Right lobe of liver (tissue), 6 donors: ENCODE results near the gene ALG12. TPM values are rescaled to one million over a fixed set of nuclear protein-coding genes. Genes with fewer than 3 reads are reported as not detected.

Experiments used
- ATAC-seq, 4 donors: fragments of 200-7000 bp; cut with Tn5 transposase; one replicate each; pipeline ENCODE4 v1.9.1; 2020; ENCODE audit warnings: mild to moderate bottlenecking in 4 of 4, moderate library complexity in 4 of 4
- DNase-seq, 3 donors: peaks; one replicate each; pipeline ENCODE4 v3.0.0-alpha.2; 2020
- H3K27ac ChIP-seq, 3 donors: fragments of 200-600 bp; one replicate each; pipeline ENCODE4 v1.8.0; 2022
- H3K27me3 ChIP-seq, 2 donors: fragments of 200-600 bp; one replicate each; pipeline ENCODE4 v1.8.0; 2022
- H3K36me3 ChIP-seq, 4 donors: fragments of 200-600 bp; sonication (generic) in 1 of 4; one replicate each; pipeline versions ENCODE4 v1.5.1 to v1.8.0; 2017 to 2022; ENCODE audit warnings: control low read depth in 1 of 4
- H3K4me1 ChIP-seq, 4 donors: fragments of 200-600 bp; sonication (generic) in 1 of 4; one replicate each; pipeline versions ENCODE4 v1.5.1 to v1.8.0; 2017 to 2022; ENCODE audit warnings: control low read depth in 1 of 4
- H3K4me3 ChIP-seq, 3 donors: fragments of 200-600 bp; one replicate each; pipeline ENCODE4 v1.8.0; 2022
- H3K9me3 ChIP-seq, 4 donors: fragments of 200-600 bp; sonication (generic) in 1 of 4; one replicate each; pipeline versions ENCODE4 v1.5.1 to v1.8.0; 2017 to 2022; ENCODE audit warnings: control low read depth in 1 of 4
- POLR2A ChIP-seq: fragments of 450-650 bp; IDR thresholded peaks from one replicate; pipeline ENCODE4 v1.6.1; 2017; ENCODE audit warnings: antibody characterized with exemption, mild to moderate bottlenecking
- WGBS: methylation state at CpG from one replicate; pipeline ENCODE4 v1.1.6; 2018; ENCODE audit warnings: low coverage, low lambda C conversion rate; ENCODE audit not compliant: insufficient coverage; ENCODE audit errors: missing lambda C conversion rate; 5-methylcytosine and 5-hydroxymethylcytosine counted together
- intact Hi-C, 2 donors: fragments of 100-400 bp; cut with DNase I; formaldehyde crosslinking; loops; one replicate each; pipeline versions ENCODE4 v1.11.2 to v1.14.1; 2022
- total RNA-seq, 6 experiments: library from RNA; depleted of rRNA in 2 of 6; stranded (reverse); fragments of >200 nt in 2 of 6; fragmentation: NEBNext Ultra II Directional in 3 of 6; extraction: Animal tissue kit (Norgen Biotek cat#: 25700) in 3 of 6; gene quantifications; one replicate each; pipeline versions ENCODE4 v1.1.0 to v1.2.4, GENCODE V29; 2016 to 2023
- TF ChIP-seq, protein P1 (sequence below), 4 donors: fragments of 200-600 bp in 3 of 4; fragments of 450-650 bp in 1 of 4; IDR thresholded peaks; one replicate each; pipeline versions ENCODE4 v1.5.1 to v1.8.0; 2016 to 2022; ENCODE audit warnings: antibody characterized with exemption in 4 of 4, mild to moderate bottlenecking in 2 of 4
- donor health status: DM: no; HTN: yes; CAD: no.
- donor health status: DM: no; HTN: no; CAD: no.
- donor health status: DM: no; HTN: no; CAD: no.
- donor health status: DM: no; HTN: yes; CAD: no.
- donor health status: DM: no; HTN: yes; CAD: no.

ALG12 gene
- total RNA-seq, 6 experiments from 2014 or later: 15.1 to 19.0 (median 16.6) TPM

GRCh38 chr22:49873228-49873940, 44.9 kb downstream of the ALG12 start:
- TF ChIP-seq POLR2A: no peak
- TF ChIP-seq, protein P1, sequence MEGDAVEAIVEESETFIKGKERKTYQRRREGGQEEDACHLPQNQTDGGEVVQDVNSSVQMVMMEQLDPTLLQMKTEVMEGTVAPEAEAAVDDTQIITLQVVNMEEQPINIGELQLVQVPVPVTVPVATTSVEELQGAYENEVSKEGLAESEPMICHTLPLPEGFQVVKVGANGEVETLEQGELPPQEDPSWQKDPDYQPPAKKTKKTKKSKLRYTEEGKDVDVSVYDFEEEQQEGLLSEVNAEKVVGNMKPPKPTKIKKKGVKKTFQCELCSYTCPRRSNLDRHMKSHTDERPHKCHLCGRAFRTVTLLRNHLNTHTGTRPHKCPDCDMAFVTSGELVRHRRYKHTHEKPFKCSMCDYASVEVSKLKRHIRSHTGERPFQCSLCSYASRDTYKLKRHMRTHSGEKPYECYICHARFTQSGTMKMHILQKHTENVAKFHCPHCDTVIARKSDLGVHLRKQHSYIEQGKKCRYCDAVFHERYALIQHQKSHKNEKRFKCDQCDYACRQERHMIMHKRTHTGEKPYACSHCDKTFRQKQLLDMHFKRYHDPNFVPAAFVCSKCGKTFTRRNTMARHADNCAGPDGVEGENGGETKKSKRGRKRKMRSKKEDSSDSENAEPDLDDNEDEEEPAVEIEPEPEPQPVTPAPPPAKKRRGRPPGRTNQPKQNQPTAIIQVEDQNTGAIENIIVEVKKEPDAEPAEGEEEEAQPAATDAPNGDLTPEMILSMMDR (IDR thresholded peaks at IDR 0.05): no peak
- Histone ChIP-seq H3K9me3 (no peaks in the 10 kb centered on the region), H3K4me3 (no peak overlapping the region), H3K27ac (no peak overlapping the region), H3K27me3 (no peaks in the 10 kb centered on the region), H3K36me3 (no peaks in the 10 kb centered on the region), H3K4me1 (no peaks in the 10 kb centered on the region)
- intact Hi-C loops: no loop called here
- DNase-seq (no peak), ATAC-seq (no peak)
- 91% methylated on average over 10 of the region's 16 CpGs for WGBS

- Histone ChIP-seq H3K27ac (no peak overlapping the region), H3K4me3 (no peak overlapping the region), H3K36me3 (no peaks in the 10 kb centered on the region), H3K27me3 (no peaks in the 10 kb centered on the region), H3K4me1 (peaks cover 0 to 4% (median 0%) of the 10 kb centered on the region in 4 donors), H3K9me3 (no peaks in the 10 kb centered on the region)
- TF ChIP-seq, protein P1 (IDR thresholded peaks at IDR 0.05): no peak
- no peak for TF ChIP-seq POLR2A
- intact Hi-C loops: no loop called here
- WGBS: 95% methylated on average over 7 of the region's 7 CpGs
- no peak for ATAC-seq
- DNase-seq: no peak
These were observed 45.9 kb downstream of the ALG12 start for GRCh38 chr22:49872347-49872746.

DNA sequence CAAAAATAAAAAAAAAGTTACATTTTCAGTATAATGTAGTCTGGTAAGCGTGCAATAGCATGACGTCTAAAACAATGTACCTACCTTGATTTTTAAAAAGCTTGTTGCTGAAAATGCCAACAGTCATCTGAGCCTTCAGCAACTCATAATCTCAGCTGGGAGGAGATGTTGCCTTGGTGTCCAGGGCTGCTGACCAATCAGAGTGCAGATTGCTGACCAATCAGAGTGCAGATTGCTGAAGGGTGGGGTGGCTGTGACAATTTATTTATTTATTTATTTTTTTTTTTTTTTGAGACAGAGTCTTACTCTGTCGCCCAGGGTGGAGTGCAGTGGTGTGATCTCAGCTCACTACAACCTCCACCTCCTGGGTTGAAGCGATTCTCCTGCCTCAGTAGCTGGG, 46.8 kb downstream of the ALG12 start:
- Histone ChIP-seq H3K27ac (no peak overlapping the region), H3K27me3 (no peaks in the 10 kb centered on the region), H3K36me3 (no peaks in the 10 kb centered on the region), H3K4me1 (peaks cover 0 to 7% (median under 1%) of the 10 kb centered on the region in 4 donors), H3K4me3 (no peak overlapping the region), H3K9me3 (no peaks in the 10 kb centered on the region)
- intact Hi-C loops: no loop called here
- 100% methylated on average over 4 of the region's 4 CpGs for WGBS
- ATAC-seq: no peak
- DNase-seq: no peak
- TF ChIP-seq, protein P1 (IDR thresholded peaks at IDR 0.05): no peak
- TF ChIP-seq POLR2A: no peak

GRCh38 chr22:49869845-49870712, 48.2 kb downstream of the ALG12 start:
- DNase-seq (no peak), ATAC-seq (no peak)
- no peaks in the 10 kb centered on the region for H3K36me3 ChIP-seq
- TF ChIP-seq, protein P1 (IDR thresholded peaks at IDR 0.05): no peak
- TF ChIP-seq POLR2A: no peak
- peaks cover 0 to 7% (median under 1%) of the 10 kb centered on the region in 4 donors for H3K4me1 ChIP-seq
- H3K4me3 ChIP-seq: no peak overlapping the region
- no peak overlapping the region for H3K27ac ChIP-seq
- H3K27me3 ChIP-seq: no peaks in the 10 kb centered on the region
- intact Hi-C loops: no loop called here
- WGBS: 76% methylated on average over 10 of the region's 14 CpGs
- H3K9me3 ChIP-seq: peaks cover 0 to 4% (median 0%) of the 10 kb centered on the region in 4 donors
